H9 (cell line): ENCODE results near the gene BEX2. TPM values are rescaled to one million over a fixed set of nuclear protein-coding genes. Genes with fewer than 3 reads are reported as not detected.

Source experiments
- DNase-seq: peaks from one replicate; pipeline ENCODE4 v3.0.0-alpha.2; 2017
- H2AFZ ChIP-seq: one replicate; pipeline ENCODE4 v1.6.1; 2013; ENCODE audit warnings: mild to moderate bottlenecking, low read length, control low read depth, moderate library complexity
- H2AK5ac ChIP-seq: 2 replicates; pipeline ENCODE4 v1.6.1; 2013; ENCODE audit warnings: low read length, control low read depth, mixed read lengths; ENCODE audit not compliant: insufficient read length
- H2BK120ac ChIP-seq: one replicate; pipeline ENCODE4 v1.6.1; 2013; ENCODE audit warnings: low read depth, mild to moderate bottlenecking, low read length, control low read depth, inconsistent platforms; ENCODE audit not compliant: poor library complexity, severe bottlenecking
- H2BK12ac ChIP-seq: 2 replicates; pipeline ENCODE4 v1.6.1; 2013; ENCODE audit warnings: low read length, control low read depth, mixed read lengths, low read depth; ENCODE audit not compliant: insufficient read length
- H2BK15ac ChIP-seq: 2 replicates; pipeline ENCODE4 v1.6.1; 2013; ENCODE audit warnings: low read depth, low read length, control low read depth
- H2BK20ac ChIP-seq: one replicate; pipeline ENCODE4 v1.6.1; 2013; ENCODE audit warnings: low read depth, mild to moderate bottlenecking, low read length, control low read depth, inconsistent platforms; ENCODE audit not compliant: poor library complexity, severe bottlenecking
- H2BK5ac ChIP-seq: 2 replicates; pipeline ENCODE4 v1.6.1; 2013; ENCODE audit warnings: low read length, control low read depth, mixed read lengths; ENCODE audit not compliant: insufficient read length
- H3K14ac ChIP-seq: 2 replicates; pipeline ENCODE4 v1.6.1; 2013; ENCODE audit warnings: low read length, control low read depth; ENCODE audit not compliant: insufficient read depth
- H3K18ac ChIP-seq: 2 replicates; pipeline ENCODE4 v1.6.1; 2013; ENCODE audit warnings: low read depth, mild to moderate bottlenecking, mixed read lengths, low read length, control low read depth; ENCODE audit not compliant: insufficient read length
- H3K23ac ChIP-seq: 2 replicates; pipeline ENCODE4 v1.6.1; 2013; ENCODE audit warnings: low read length, control low read depth, mixed read lengths, low read depth; ENCODE audit not compliant: insufficient read length
- H3K23me2 ChIP-seq: 2 replicates; pipeline ENCODE4 v1.6.1; 2013; ENCODE audit warnings: low read depth, mild to moderate bottlenecking, mixed read lengths, low read length, control low read depth; ENCODE audit not compliant: insufficient read length, poor library complexity, severe bottlenecking
- H3K27ac ChIP-seq: 2 replicates; pipeline ENCODE4 v1.5.1; 2013; ENCODE audit warnings: low read length, control low read depth, mixed read lengths, low read depth; ENCODE audit not compliant: insufficient read length
- H3K27me3 ChIP-seq: 2 replicates; pipeline ENCODE4 v1.6.1; 2013; ENCODE audit warnings: low read length, control low read depth, inconsistent platforms; ENCODE audit not compliant: insufficient read depth
- H3K4ac ChIP-seq: 2 replicates; pipeline ENCODE4 v1.6.1; 2013; ENCODE audit warnings: low read depth, mild to moderate bottlenecking, control low read depth, inconsistent platforms, low read length, moderate library complexity
- H3K4me1 ChIP-seq: 2 replicates; pipeline ENCODE4 v1.6.1; 2013; ENCODE audit warnings: low read length, control low read depth, inconsistent platforms; ENCODE audit not compliant: insufficient read depth
- H3K4me2 ChIP-seq: 2 replicates; pipeline ENCODE4 v1.6.1; 2013; ENCODE audit warnings: low read length, control low read depth, mixed read lengths; ENCODE audit not compliant: insufficient read length, insufficient read depth
- H3K56ac ChIP-seq: 2 replicates; pipeline ENCODE4 v1.6.1; 2013; ENCODE audit warnings: low read depth, mild to moderate bottlenecking, mixed read lengths, low read length, control low read depth; ENCODE audit not compliant: insufficient read length
- H3K79me1 ChIP-seq: 2 replicates; pipeline ENCODE4 v1.6.1; 2013; ENCODE audit warnings: low read depth, mild to moderate bottlenecking, moderate library complexity, low read length, control low read depth, inconsistent platforms; ENCODE audit not compliant: insufficient read depth, poor library complexity, severe bottlenecking
- H3K79me2 ChIP-seq: 2 replicates; pipeline ENCODE4 v1.6.1; 2013; ENCODE audit warnings: low read length, control low read depth, inconsistent platforms; ENCODE audit not compliant: insufficient read depth
- H3K9ac ChIP-seq: 2 replicates; pipeline ENCODE4 v1.6.1; 2013; ENCODE audit warnings: low read length, control low read depth, mixed read lengths; ENCODE audit not compliant: insufficient read length; ENCODE audit errors: extremely low read depth
- H3K9me3 ChIP-seq: one replicate; pipeline ENCODE4 v1.6.1; 2013; ENCODE audit warnings: low read depth, low read length, inconsistent platforms; ENCODE audit not compliant: control insufficient read depth
- H3T11ph ChIP-seq: one replicate; pipeline ENCODE4 v1.6.1; 2013; ENCODE audit warnings: mild to moderate bottlenecking, low read length, control low read depth, inconsistent platforms
- H4K20me1 ChIP-seq: one replicate; pipeline ENCODE4 v1.6.1; 2013; ENCODE audit not compliant: control insufficient read depth, insufficient read length, insufficient read depth
- H4K5ac ChIP-seq: 2 replicates; pipeline ENCODE4 v1.6.1; 2013; ENCODE audit warnings: low read depth, mild to moderate bottlenecking, mixed read lengths, low read length, control low read depth; ENCODE audit not compliant: insufficient read length
- H4K8ac ChIP-seq: replicated peaks from 2 replicates; pipeline ENCODE4 v1.6.1; 2013; ENCODE audit warnings: low read length, control low read depth, mixed read lengths, low read depth; ENCODE audit not compliant: insufficient read length
- H4K91ac ChIP-seq: 2 replicates; pipeline ENCODE4 v1.6.1; 2013; ENCODE audit warnings: low read depth, mild to moderate bottlenecking, moderate library complexity, mixed read lengths, low read length, control low read depth; ENCODE audit not compliant: insufficient read length
- H3K27ac Mint-ChIP-seq, 3 experiments: 2 replicates in 2 of 3; 3 replicates in 1 of 3; pipeline ENCODE4 v1.8.0; 2020 to 2021; ENCODE audit warnings: mixed read lengths in 3 of 3, mild to moderate bottlenecking in 1 of 3, moderate library complexity in 1 of 3
- H3K27me3 Mint-ChIP-seq: 2 replicates; pipeline ENCODE4 v1.8.0; 2021; ENCODE audit warnings: low read depth, mild to moderate bottlenecking, moderate library complexity, mixed read lengths
- H3K36me3 Mint-ChIP-seq, 3 experiments: 2 replicates in 2 of 3; 3 replicates in 1 of 3; pipeline ENCODE4 v1.8.0; 2020 to 2021; ENCODE audit warnings: low read depth in 3 of 3, mixed read lengths in 3 of 3; ENCODE audit not compliant: insufficient read depth in 1 of 3
- H3K4me1 Mint-ChIP-seq, 2 experiments: 2 replicates each; pipeline ENCODE4 v1.8.0; 2020; ENCODE audit warnings: mixed read lengths in 2 of 2
- H3K4me3 Mint-ChIP-seq, 2 experiments: 2 replicates in 1 of 2; 3 replicates in 1 of 2; pipeline ENCODE4 v1.8.0; 2020 to 2021; ENCODE audit warnings: mild to moderate bottlenecking in 2 of 2, mixed read lengths in 2 of 2, moderate library complexity in 1 of 2
- H3K9me3 Mint-ChIP-seq, 2 experiments: 2 replicates in 1 of 2; 3 replicates in 1 of 2; pipeline ENCODE4 v1.8.0; 2020; ENCODE audit warnings: mild to moderate bottlenecking in 2 of 2, mixed read lengths in 2 of 2, moderate library complexity in 1 of 2
- WGBS: extraction: QIAGEN DNeasy Blood & Tissue Kit; methylation state at CpG from one replicate; pipeline ENCODE4 v1.1.7; 2013; ENCODE audit warnings: missing lambda C conversion rate, low lambda C conversion rate, mixed read lengths; ENCODE audit not compliant: insufficient read length; ENCODE audit errors: extremely low coverage; 5-methylcytosine and 5-hydroxymethylcytosine counted together
- total RNA-seq: library from RNA; stranded (reverse); gene quantifications from 2 replicates; pipeline ENCODE4 v1.2.1, GENCODE V29; 2021
- TF ChIP-seq, protein P1 (sequence below): fragments of 200-600 bp; sonication (generic); conservative IDR thresholded peaks from 3 replicates; pipeline ENCODE4 v1.8.0; 2021; ENCODE audit warnings: antibody characterized with exemption, mild to moderate bottlenecking

Gene BEX2
- total RNA-seq, 1 experiment from 2014 or later = 29.6 TPM

DNA sequence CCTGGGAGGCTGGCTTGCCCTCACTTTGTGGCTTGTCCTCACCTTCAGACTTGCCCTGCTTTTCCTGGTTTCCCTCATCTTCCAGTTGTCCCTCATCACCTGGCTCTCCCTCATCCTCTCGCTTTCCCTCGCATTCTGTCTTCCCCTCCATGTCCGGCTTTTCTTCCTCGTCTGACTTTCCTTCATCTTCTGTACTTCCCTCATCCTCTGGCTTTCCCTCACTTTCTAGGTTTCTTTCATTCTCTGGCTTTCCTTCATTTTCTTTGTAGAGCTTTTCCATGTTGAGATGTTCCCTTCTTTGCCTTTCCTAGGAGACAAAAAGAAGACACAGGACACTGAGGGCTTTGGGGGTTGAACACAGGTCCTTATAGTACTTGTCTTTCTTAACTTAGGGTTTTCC lies 36.5 kb downstream of the BEX2 start:
- H2AK5ac ChIP-seq = no peak overlapping the region
- H3K4ac ChIP-seq = no peak overlapping the region
- H3K4me1 ChIP-seq = no peaks in the 10 kb centered on the region
- no peak overlapping the region for H3K56ac ChIP-seq
- no peak overlapping the region for H2BK15ac ChIP-seq
- H3K23me2 ChIP-seq = no peaks in the 10 kb centered on the region
- no peak overlapping the region for H3K14ac ChIP-seq
- H4K20me1 ChIP-seq = no peaks in the 10 kb centered on the region
- H3T11ph ChIP-seq = no peak overlapping the region
- Mint-ChIP-seq H3K9me3 (peaks cover 0 to 72% of the 10 kb centered on the region in 2 experiments; a peak in 4 of 5 replicates), H3K36me3 (peaks cover 0 to 3% (median 0%) of the 10 kb centered on the region in 3 experiments; a peak in 2 of 7 replicates), H3K4me3 (no peak overlapping the region), H3K27me3 (peaks cover 18% of the 10 kb centered on the region), H3K27ac (no peak overlapping the region), H3K4me1 (peaks cover 0 to 4% of the 10 kb centered on the region in 2 experiments; a peak in 1 of 4 replicates)
- H3K4me2 ChIP-seq = no peak overlapping the region
- H2AFZ ChIP-seq = no peak overlapping the region
- H3K79me1 ChIP-seq = no peaks in the 10 kb centered on the region
- no peaks in the 10 kb centered on the region for H3K9me3 ChIP-seq
- H2BK120ac ChIP-seq = no peak overlapping the region
- H3K23ac ChIP-seq = no peak overlapping the region
- H3K18ac ChIP-seq = no peak overlapping the region
- H3K27ac ChIP-seq = no peak overlapping the region
- no peak overlapping the region for H4K5ac ChIP-seq
- no peak overlapping the region for H4K8ac ChIP-seq
- no CpG with 5 or more reads among the region's 4 CpGs for WGBS
- no peaks in the 10 kb centered on the region for H3K79me2 ChIP-seq
- no peak overlapping the region for H3K9ac ChIP-seq
- no peak overlapping the region for H4K91ac ChIP-seq
- DNase-seq = no peak
- H2BK20ac ChIP-seq = no peak overlapping the region
- H2BK12ac ChIP-seq = no peak overlapping the region
- TF ChIP-seq, protein P1, sequence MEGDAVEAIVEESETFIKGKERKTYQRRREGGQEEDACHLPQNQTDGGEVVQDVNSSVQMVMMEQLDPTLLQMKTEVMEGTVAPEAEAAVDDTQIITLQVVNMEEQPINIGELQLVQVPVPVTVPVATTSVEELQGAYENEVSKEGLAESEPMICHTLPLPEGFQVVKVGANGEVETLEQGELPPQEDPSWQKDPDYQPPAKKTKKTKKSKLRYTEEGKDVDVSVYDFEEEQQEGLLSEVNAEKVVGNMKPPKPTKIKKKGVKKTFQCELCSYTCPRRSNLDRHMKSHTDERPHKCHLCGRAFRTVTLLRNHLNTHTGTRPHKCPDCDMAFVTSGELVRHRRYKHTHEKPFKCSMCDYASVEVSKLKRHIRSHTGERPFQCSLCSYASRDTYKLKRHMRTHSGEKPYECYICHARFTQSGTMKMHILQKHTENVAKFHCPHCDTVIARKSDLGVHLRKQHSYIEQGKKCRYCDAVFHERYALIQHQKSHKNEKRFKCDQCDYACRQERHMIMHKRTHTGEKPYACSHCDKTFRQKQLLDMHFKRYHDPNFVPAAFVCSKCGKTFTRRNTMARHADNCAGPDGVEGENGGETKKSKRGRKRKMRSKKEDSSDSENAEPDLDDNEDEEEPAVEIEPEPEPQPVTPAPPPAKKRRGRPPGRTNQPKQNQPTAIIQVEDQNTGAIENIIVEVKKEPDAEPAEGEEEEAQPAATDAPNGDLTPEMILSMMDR = no peak
- H2BK5ac ChIP-seq = no peak overlapping the region
- H3K27me3 ChIP-seq = no peaks in the 10 kb centered on the region

Other genes starting within 250 kb of the BEX2 start
- 48.1 and 51.7 TPM in 2 replicates for gene BEX1, start 246.8 kb downstream of the BEX2 start, total RNA-seq
- not detected in 2 replicates for gene NXF3, start 217.8 kb downstream of the BEX2 start, total RNA-seq
- 44.9 and 48.2 TPM in 2 replicates for gene BEX4, start 95.9 kb downstream of the BEX2 start, total RNA-seq
- 78.1 and 79.0 TPM in 2 replicates for gene TCEAL8, start 55.8 kb downstream of the BEX2 start, total RNA-seq
- not detected in 2 replicates for gene TCEAL5, start 34.2 kb downstream of the BEX2 start, total RNA-seq
- gene TCEAL7, start 19.2 kb upstream of the BEX2 start, total RNA-seq = 2.7 and 3.1 TPM in 2 replicates
- 24.2 and 30.5 TPM in 2 replicates for gene TCEAL9, start 45.5 kb upstream of the BEX2 start, total RNA-seq
- gene BEX3, start 65.5 kb upstream of the BEX2 start, total RNA-seq = 305 and 321 TPM in 2 replicates
- not detected in 2 replicates for gene RAB40A, start 208.5 kb upstream of the BEX2 start, total RNA-seq